CD4-positive, alpha-beta T cell treated with Interleukin-17A for 4 hours (primary cell): ENCODE measurements around the gene KIAA2012.
"Not testable (repeated sequence)": the region's sequence is repeated elsewhere in the genome, so short reads cannot be mapped to it uniquely, and the experiment has no call there.

ENCODE experiments used
- DNase-seq: peaks from one replicate; pipeline ENCODE4 v3.0.0-alpha.2; 2020; ENCODE audit warnings: mixed read lengths

Gene KIAA2012

GRCh38 chr2:202118168-202118567 lies 45.1 kb downstream of the KIAA2012 start:
- DNase-seq = no peak

- no peak for DNase-seq
Observed at GRCh38 chr2:202120828-202121227, 47.8 kb downstream of the KIAA2012 start.

- no peak for DNase-seq
Observed at GRCh38 chr2:202121532-202122162, 48.6 kb downstream of the KIAA2012 start.

GRCh38 chr2:202122163-202122540 lies 49.1 kb downstream of the KIAA2012 start:
- DNase-seq = no peak

GRCh38 chr2:202122980-202123720 lies 50.1 kb downstream of the KIAA2012 start:
- no peak for DNase-seq

- DNase-seq = no peak
Observed at GRCh38 chr2:202124286-202124685, 51.2 kb downstream of the KIAA2012 start.

GRCh38 chr2:202127687-202128331 lies 54.8 kb downstream of the KIAA2012 start:
- DNase-seq = no peak

- DNase-seq = no peak
Observed at GRCh38 chr2:202129841-202130240, 56.8 kb downstream of the KIAA2012 start.

- no peak for DNase-seq
Observed at GRCh38 chr2:202133200-202133908, 60.3 kb downstream of the KIAA2012 start.

- DNase-seq = no peak
Observed at GRCh38 chr2:202133909-202134265, 60.8 kb downstream of the KIAA2012 start.

- no peak for DNase-seq
Observed at GRCh38 chr2:202135091-202135874, 62.2 kb downstream of the KIAA2012 start.

- DNase-seq = not testable (repeated sequence)
Observed at GRCh38 chr2:202136039-202136438, 63.0 kb downstream of the KIAA2012 start.

- no peak for DNase-seq
Observed at GRCh38 chr2:202136526-202136925, 63.5 kb downstream of the KIAA2012 start.

- no peak for DNase-seq
Observed at GRCh38 chr2:202140522-202141252, 67.6 kb downstream of the KIAA2012 start.

GRCh38 chr2:202141329-202141947 lies 68.4 kb downstream of the KIAA2012 start:
- no peak for DNase-seq

- no peak for DNase-seq
Observed at GRCh38 chr2:202142540-202142939, 69.5 kb downstream of the KIAA2012 start.

GRCh38 chr2:202147775-202148174 lies 74.7 kb downstream of the KIAA2012 start:
- no peak for DNase-seq

GRCh38 chr2:202148515-202149154 lies 75.6 kb downstream of the KIAA2012 start:
- no peak for DNase-seq

- DNase-seq = no peak
Observed at GRCh38 chr2:202149155-202149762, 76.2 kb downstream of the KIAA2012 start.

GRCh38 chr2:202149936-202150335 lies 76.9 kb downstream of the KIAA2012 start:
- DNase-seq = no peak
